Measurements from ENCODE around the gene AGAP9.
"Not testable (repeated sequence)": the region's sequence is repeated elsewhere in the genome, so short reads cannot be mapped to it uniquely, and the experiment has no call there.

Gene AGAP9

GRCh38 chr10:47553214-47553859 lies 29.9 kb upstream of the AGAP9 start:
- not testable (repeated sequence) for H3K27me3 Mint-ChIP-seq, H3K36me3 Mint-ChIP-seq, H3K9me3 Mint-ChIP-seq
- Mint-ChIP-seq H3K27ac (peak overlapping the region; percentile 95), H3K4me3 (peak overlapping the region; percentile 91 to 95), H3K4me1 (peaks cover 12 to 26% of the 10 kb centered on the region in 2 donors)
- DNase-seq, result peak; percentile 87
- ATAC-seq (replicated peaks), result peak; percentile 88 to 92

- peaks cover 8 to 20% of the 10 kb centered on the region in 2 donors for H3K4me1 Mint-ChIP-seq
- not testable (repeated sequence) for H3K27me3 Mint-ChIP-seq, H3K9me3 Mint-ChIP-seq, H3K36me3 Mint-ChIP-seq
- H3K27ac Mint-ChIP-seq, result peak overlapping the region; percentile 95
- DNase-seq (peak; percentile 60), ATAC-seq (replicated peaks) (peak; percentile 81 to 84)
- H3K4me3 Mint-ChIP-seq, result peak overlapping the region; percentile 91 to 95
Observed at GRCh38 chr10:47552719-47553118, 29.3 kb upstream of the AGAP9 start.

- not testable (repeated sequence) for ATAC-seq (replicated peaks); H3K9me3 Mint-ChIP-seq; DNase-seq; H3K36me3 Mint-ChIP-seq; H3K27me3 Mint-ChIP-seq; H3K27ac Mint-ChIP-seq; H3K4me3 Mint-ChIP-seq; H3K4me1 Mint-ChIP-seq
Observed at GRCh38 chr10:47547286-47547685, 23.8 kb upstream of the AGAP9 start.

GRCh38 chr10:47536430-47536829 lies 13.0 kb upstream of the AGAP9 start:
- not testable (repeated sequence) for ATAC-seq (replicated peaks); H3K9me3 Mint-ChIP-seq; H3K27ac Mint-ChIP-seq; H3K36me3 Mint-ChIP-seq; H3K4me1 Mint-ChIP-seq; DNase-seq; H3K4me3 Mint-ChIP-seq; H3K27me3 Mint-ChIP-seq

GRCh38 chr10:47502313-47502712 lies 21.1 kb downstream of the AGAP9 start:
- not testable (repeated sequence) for H3K4me1 Mint-ChIP-seq; DNase-seq; H3K27ac Mint-ChIP-seq; H3K4me3 Mint-ChIP-seq; H3K9me3 Mint-ChIP-seq; H3K27me3 Mint-ChIP-seq; ATAC-seq (replicated peaks); H3K36me3 Mint-ChIP-seq

GRCh38 chr10:47494226-47494625 lies 29.2 kb downstream of the AGAP9 start:
- not testable (repeated sequence) for H3K27me3 Mint-ChIP-seq; ATAC-seq (replicated peaks); DNase-seq; H3K27ac Mint-ChIP-seq; H3K36me3 Mint-ChIP-seq; H3K4me1 Mint-ChIP-seq; H3K9me3 Mint-ChIP-seq; H3K4me3 Mint-ChIP-seq

GRCh38 chr10:47491600-47491999 lies 31.8 kb downstream of the AGAP9 start, which contains the start of gene FAM25G:
TSS of gene FAM25G (minus strand) at chr10:47491700. CDS start at chr10:47491674, 26 bp downstream.
- H3K27ac Mint-ChIP-seq; ATAC-seq (replicated peaks); H3K27me3 Mint-ChIP-seq; H3K4me3 Mint-ChIP-seq; DNase-seq; H3K9me3 Mint-ChIP-seq; H3K4me1 Mint-ChIP-seq; H3K36me3 Mint-ChIP-seq: not testable (repeated sequence)

- H3K36me3 Mint-ChIP-seq; H3K27me3 Mint-ChIP-seq; H3K4me1 Mint-ChIP-seq; H3K27ac Mint-ChIP-seq; H3K9me3 Mint-ChIP-seq; ATAC-seq (replicated peaks); DNase-seq; H3K4me3 Mint-ChIP-seq: not testable (repeated sequence)
Observed at GRCh38 chr10:47489630-47490029, 33.8 kb downstream of the AGAP9 start.

- not testable (repeated sequence) for H3K36me3 Mint-ChIP-seq; H3K4me1 Mint-ChIP-seq; H3K27ac Mint-ChIP-seq; H3K4me3 Mint-ChIP-seq; ATAC-seq (replicated peaks); DNase-seq; H3K9me3 Mint-ChIP-seq; H3K27me3 Mint-ChIP-seq
Observed at GRCh38 chr10:47485943-47486342, 37.5 kb downstream of the AGAP9 start.

GRCh38 chr10:47484786-47485185 lies 38.7 kb downstream of the AGAP9 start:
- not testable (repeated sequence) for H3K36me3 Mint-ChIP-seq; DNase-seq; H3K4me1 Mint-ChIP-seq; H3K4me3 Mint-ChIP-seq; H3K27me3 Mint-ChIP-seq; H3K27ac Mint-ChIP-seq; H3K9me3 Mint-ChIP-seq; ATAC-seq (replicated peaks)

- not testable (repeated sequence) for H3K9me3 Mint-ChIP-seq; H3K4me1 Mint-ChIP-seq; DNase-seq; ATAC-seq (replicated peaks); H3K36me3 Mint-ChIP-seq; H3K4me3 Mint-ChIP-seq; H3K27me3 Mint-ChIP-seq; H3K27ac Mint-ChIP-seq
Observed at GRCh38 chr10:47483923-47484322, 39.5 kb downstream of the AGAP9 start, which contains the start of gene ANXA8. TSS of gene ANXA8 (minus strand) at chr10:47484115. CDS start at chr10:47483933, 182 bp downstream.

- H3K9me3 Mint-ChIP-seq; H3K36me3 Mint-ChIP-seq; H3K27ac Mint-ChIP-seq; ATAC-seq (replicated peaks); H3K4me1 Mint-ChIP-seq; H3K4me3 Mint-ChIP-seq; H3K27me3 Mint-ChIP-seq; DNase-seq: not testable (repeated sequence)
Observed at GRCh38 chr10:47482367-47482766, 41.1 kb downstream of the AGAP9 start.

- not testable (repeated sequence) for H3K27me3 Mint-ChIP-seq, H3K36me3 Mint-ChIP-seq, DNase-seq, H3K27ac Mint-ChIP-seq, H3K4me3 Mint-ChIP-seq, H3K9me3 Mint-ChIP-seq, H3K4me1 Mint-ChIP-seq
- peak in 1 of 2 donors; percentile 11 for ATAC-seq (replicated peaks)
Observed at GRCh38 chr10:47481768-47482181, 41.7 kb downstream of the AGAP9 start.

GRCh38 chr10:47481182-47481766 lies 42.2 kb downstream of the AGAP9 start:
- not testable (repeated sequence) for H3K27me3 Mint-ChIP-seq, H3K27ac Mint-ChIP-seq, H3K4me3 Mint-ChIP-seq, H3K4me1 Mint-ChIP-seq, DNase-seq, H3K9me3 Mint-ChIP-seq, H3K36me3 Mint-ChIP-seq
- ATAC-seq (replicated peaks), result peak; percentile 17 to 29

GRCh38 chr10:47480133-47480532 lies 43.3 kb downstream of the AGAP9 start:
- H3K9me3 Mint-ChIP-seq; H3K27me3 Mint-ChIP-seq; ATAC-seq (replicated peaks); DNase-seq; H3K27ac Mint-ChIP-seq; H3K4me1 Mint-ChIP-seq; H3K4me3 Mint-ChIP-seq; H3K36me3 Mint-ChIP-seq: not testable (repeated sequence)
